Measurements from ENCODE around the gene RAET1E. TPM values are rescaled to one million over a fixed set of nuclear protein-coding genes. Genes with fewer than 3 reads are reported as not detected.

Gene RAET1E, protein sequence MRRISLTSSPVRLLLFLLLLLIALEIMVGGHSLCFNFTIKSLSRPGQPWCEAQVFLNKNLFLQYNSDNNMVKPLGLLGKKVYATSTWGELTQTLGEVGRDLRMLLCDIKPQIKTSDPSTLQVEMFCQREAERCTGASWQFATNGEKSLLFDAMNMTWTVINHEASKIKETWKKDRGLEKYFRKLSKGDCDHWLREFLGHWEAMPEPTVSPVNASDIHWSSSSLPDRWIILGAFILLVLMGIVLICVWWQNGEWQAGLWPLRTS
- 1.6 to 3.6 TPM (median 2.8 TPM) in 5 replicates for total RNA-seq (2022; extraction: Qiagen RNA extraction)

GRCh38 chr6:149897855-149898744, at the start of gene RAET1E:
RAET1E (minus strand) TSS chr6:149898113; CDS start chr6:149890901, 7,212 bp downstream.

GRCh38 chr6:149941583-149942460, 43.9 kb upstream of the RAET1E start, which contains the start of gene ULBP2:
ULBP2 (plus strand) TSS chr6:149942014; CDS start chr6:149942073, 59 bp downstream.

DNA sequence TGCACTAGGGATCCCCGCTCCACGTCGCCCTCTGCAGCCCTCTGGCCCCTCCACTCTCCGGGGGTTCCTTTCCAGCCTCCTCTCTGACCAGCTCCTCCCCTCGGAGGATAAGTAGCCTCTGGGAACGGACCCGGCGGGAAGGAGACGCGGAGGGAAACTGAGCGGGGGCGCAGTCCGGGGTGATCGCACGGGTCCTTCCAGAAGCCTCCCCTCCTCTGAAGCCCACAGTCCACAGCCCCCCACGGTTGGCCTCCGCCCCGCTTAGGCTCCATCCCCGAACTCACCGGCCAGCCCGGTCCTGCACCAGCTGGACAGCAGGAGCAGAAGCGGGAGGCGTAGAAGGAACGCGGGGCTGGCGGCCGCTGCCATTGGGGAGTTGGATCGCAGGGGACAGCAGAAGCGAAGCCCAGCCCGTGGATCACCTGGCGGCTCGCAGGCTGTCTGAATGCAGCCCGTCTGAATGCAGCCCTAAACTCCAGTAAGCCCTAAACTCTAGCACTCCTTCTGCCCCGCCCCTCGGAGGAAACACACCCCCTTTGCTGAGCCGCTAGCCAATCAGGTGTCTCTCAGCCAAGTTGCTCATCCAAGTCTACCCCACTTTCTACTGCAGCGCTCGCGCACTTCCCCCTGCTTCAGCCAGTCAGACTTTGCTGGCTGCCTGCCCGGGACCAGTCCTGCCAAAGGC, 24.9 kb upstream of the RAET1E start, which contains the start of gene RAET1G:
Gene RAET1G (minus strand): TSS at position 480 of the 685 bp plus-strand sequence. CDS start 111 bp downstream, at position 369.

GRCh38 chr6:149863698-149864577, 34.0 kb downstream of the RAET1E start, which contains the start of gene LRP11:
LRP11 (minus strand) TSS chr6:149864359; CDS start chr6:149864020, 339 bp downstream.

Other genes starting within 250 kb of the RAET1E start
- gene KATNA1, start 249.4 kb downstream of the RAET1E start, total RNA-seq (2022; extraction: Qiagen RNA extraction) = 10.1 to 14.2 TPM (median 11.1 TPM) in 5 replicates
- gene LATS1, start 180.0 kb downstream of the RAET1E start, total RNA-seq (2022; extraction: Qiagen RNA extraction) = 5.9 to 8.1 TPM (median 7.4 TPM) in 5 replicates
- 12.7 to 14.6 TPM (median 14.1 TPM) in 5 replicates for gene NUP43, start 151.6 kb downstream of the RAET1E start, total RNA-seq (2022; extraction: Qiagen RNA extraction)
- gene PCMT1, start 148.4 kb downstream of the RAET1E start, total RNA-seq (2022; extraction: Qiagen RNA extraction) = 85.9 to 102 TPM (median 89.6 TPM) in 5 replicates
- 26.7 to 36.0 TPM (median 33.0 TPM) in 5 replicates for gene LRP11, start 33.8 kb downstream of the RAET1E start, total RNA-seq (2022; extraction: Qiagen RNA extraction)
- 6.4 to 11.6 TPM (median 8.5 TPM) in 5 replicates for gene RAET1G, start 25.0 kb upstream of the RAET1E start, total RNA-seq (2022; extraction: Qiagen RNA extraction)
- 2.9 to 4.6 TPM (median 3.3 TPM) in 5 replicates for gene ULBP2, start 43.9 kb upstream of the RAET1E start, total RNA-seq (2022; extraction: Qiagen RNA extraction)
- gene ULBP1, start 65.8 kb upstream of the RAET1E start, total RNA-seq (2022; extraction: Qiagen RNA extraction) = 0.75 to 1.00 TPM (median 0.93 TPM) in 5 replicates
- gene RAET1L, start 127.4 kb upstream of the RAET1E start, total RNA-seq (2022; extraction: Qiagen RNA extraction) = 0.34 to 0.50 TPM (median 0.39 TPM) in 5 replicates
- 3.7 to 4.6 TPM (median 4.2 TPM) in 5 replicates for gene ULBP3, start 171.0 kb upstream of the RAET1E start, total RNA-seq (2022; extraction: Qiagen RNA extraction)
- gene PPP1R14C, start 244.9 kb upstream of the RAET1E start, total RNA-seq (2022; extraction: Qiagen RNA extraction) = 3.4 to 4.0 TPM (median 3.5 TPM) in 5 replicates

All from A549 treated with AZD2906 at 1 μM for 4 hours (cell line).